ENCODE data around the gene SLC5A5. TPM values are rescaled to one million over a fixed set of nuclear protein-coding genes. Genes with fewer than 3 reads are reported as not detected.

SLC5A5 gene
- total RNA-seq, 1 experiment from 2014 or later: 1.8 TPM

DNA sequence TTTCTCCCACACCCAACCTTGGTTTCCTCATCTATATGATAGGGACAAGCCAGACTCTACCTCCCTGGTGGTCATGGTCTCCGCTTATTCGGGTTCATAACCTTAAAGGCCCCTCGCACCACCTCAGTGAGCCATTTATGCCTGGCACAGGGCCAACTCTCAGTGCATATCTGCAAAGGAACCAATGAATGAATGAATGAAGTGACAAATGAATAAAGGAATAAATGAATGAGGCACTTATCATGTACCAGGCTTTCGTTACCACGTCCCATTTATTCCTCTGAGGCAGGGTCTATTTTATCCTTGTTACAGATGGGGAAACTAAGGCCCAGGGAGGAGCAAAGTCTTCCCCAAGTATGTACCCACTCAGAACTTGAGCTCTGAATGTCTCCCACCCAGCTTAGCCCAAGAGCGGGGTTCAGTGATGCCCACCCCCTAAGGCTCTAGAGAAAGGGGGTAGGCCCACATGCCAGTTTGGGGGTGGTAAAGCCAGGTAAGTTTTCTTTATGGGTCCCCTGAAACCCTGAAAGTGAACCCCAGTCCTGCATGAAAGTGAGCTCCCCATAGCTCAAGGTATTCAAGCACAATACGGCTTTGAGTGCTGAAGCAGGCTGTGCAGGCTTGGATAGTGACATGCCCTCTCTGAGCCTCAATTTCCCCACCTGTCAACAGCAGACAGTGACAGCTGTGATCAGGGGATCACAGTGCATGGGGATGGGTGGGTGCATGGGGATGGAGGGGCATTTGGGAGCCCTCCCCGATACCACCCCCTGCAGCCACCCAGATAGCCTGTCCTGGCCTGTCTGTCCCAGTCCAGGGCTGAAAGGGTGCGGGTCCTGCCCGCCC is 490 bp upstream of the SLC5A5 start:
- Histone ChIP-seq H2BK120ac (ENCODE audit: low read depth, low read length, poor library complexity, severe bottlenecking) (no peak overlapping the region), H2BK20ac (ENCODE audit: low read depth, low read length, poor library complexity, severe bottlenecking) (no peak overlapping the region), H4K20me1 (ENCODE audit: control insufficient read depth, insufficient read depth, insufficient read length) (no peaks in the 10 kb centered on the region), H3K56ac (ENCODE audit: insufficient read length, low read depth, low read length) (no peak overlapping the region), H3K23ac (ENCODE audit: insufficient read length, low read depth, low read length) (no peak overlapping the region), H3K4me1 (ENCODE audit: insufficient read depth, low read length) (no peaks in the 10 kb centered on the region; the same call in 1 of the 2 replicates), H2BK5ac (ENCODE audit: insufficient read length, low read length) (no peak overlapping the region), H3K14ac (ENCODE audit: insufficient read depth, low read length) (no peak overlapping the region), H4K8ac (replicated peaks; ENCODE audit: insufficient read length, low read depth, low read length) (no peak overlapping the region), H3K4ac (ENCODE audit: low read depth, low read length) (no peak overlapping the region), H2AFZ (ENCODE audit: low read length) (no peak overlapping the region), H3K79me2 (ENCODE audit: insufficient read depth, low read length) (no peaks in the 10 kb centered on the region), H2BK12ac (ENCODE audit: insufficient read length, low read depth, low read length) (no peak overlapping the region), H3K23me2 (ENCODE audit: insufficient read length, low read depth, low read length, poor library complexity, severe bottlenecking) (peaks cover 8% of the 10 kb centered on the region), H3K27ac (ENCODE audit: insufficient read length, low read depth, low read length) (no peak overlapping the region), H2BK15ac (ENCODE audit: low read depth, low read length) (no peak overlapping the region), H3K9me3 (ENCODE audit: control insufficient read depth, low read depth, low read length) (no peaks in the 10 kb centered on the region), H4K91ac (ENCODE audit: insufficient read length, low read depth, low read length) (no peak overlapping the region), H3T11ph (ENCODE audit: low read length) (no peak overlapping the region), H3K18ac (ENCODE audit: insufficient read length, low read depth, low read length) (no peak overlapping the region), H4K5ac (ENCODE audit: insufficient read length, low read depth, low read length) (no peak overlapping the region), H2AK5ac (ENCODE audit: insufficient read length, low read length) (no peak overlapping the region), H3K27me3 (ENCODE audit: insufficient read depth, low read length) (no peaks in the 10 kb centered on the region; the same call in 1 of the 2 replicates), H3K9ac (ENCODE audit: extremely low read depth, insufficient read length, low read length) (no peak overlapping the region), H3K79me1 (ENCODE audit: insufficient read depth, low read depth, low read length, poor library complexity, severe bottlenecking) (no peaks in the 10 kb centered on the region), H3K4me2 (ENCODE audit: insufficient read depth, insufficient read length, low read length) (no peak overlapping the region)
- DNase-seq: no peak
- H3K27ac Mint-ChIP-seq: no peak overlapping the region
- TF ChIP-seq, protein P1, sequence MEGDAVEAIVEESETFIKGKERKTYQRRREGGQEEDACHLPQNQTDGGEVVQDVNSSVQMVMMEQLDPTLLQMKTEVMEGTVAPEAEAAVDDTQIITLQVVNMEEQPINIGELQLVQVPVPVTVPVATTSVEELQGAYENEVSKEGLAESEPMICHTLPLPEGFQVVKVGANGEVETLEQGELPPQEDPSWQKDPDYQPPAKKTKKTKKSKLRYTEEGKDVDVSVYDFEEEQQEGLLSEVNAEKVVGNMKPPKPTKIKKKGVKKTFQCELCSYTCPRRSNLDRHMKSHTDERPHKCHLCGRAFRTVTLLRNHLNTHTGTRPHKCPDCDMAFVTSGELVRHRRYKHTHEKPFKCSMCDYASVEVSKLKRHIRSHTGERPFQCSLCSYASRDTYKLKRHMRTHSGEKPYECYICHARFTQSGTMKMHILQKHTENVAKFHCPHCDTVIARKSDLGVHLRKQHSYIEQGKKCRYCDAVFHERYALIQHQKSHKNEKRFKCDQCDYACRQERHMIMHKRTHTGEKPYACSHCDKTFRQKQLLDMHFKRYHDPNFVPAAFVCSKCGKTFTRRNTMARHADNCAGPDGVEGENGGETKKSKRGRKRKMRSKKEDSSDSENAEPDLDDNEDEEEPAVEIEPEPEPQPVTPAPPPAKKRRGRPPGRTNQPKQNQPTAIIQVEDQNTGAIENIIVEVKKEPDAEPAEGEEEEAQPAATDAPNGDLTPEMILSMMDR (conservative IDR thresholded peaks at IDR 0.05): no peak
- peak overlapping the region in 1 of 2 experiments; percentile 42; a peak in 2 of 5 replicates for H3K4me3 Mint-ChIP-seq
- no CpG with 5 or more reads among the region's 10 CpGs for WGBS (ENCODE audit: extremely low coverage, insufficient read length, low lambda C conversion rate)
- H3K36me3 Mint-ChIP-seq (ENCODE audit: insufficient read depth in 1 of 3, low read depth in 3 of 3): no peaks in the 10 kb centered on the region; a peak in 1 of 7 replicates
- H3K27me3 Mint-ChIP-seq (ENCODE audit: low read depth): peaks cover 47% of the 10 kb centered on the region
- H3K4me1 Mint-ChIP-seq: peaks cover 12 to 22% of the 10 kb centered on the region in 2 experiments
- no peaks in the 10 kb centered on the region; a peak in 1 of 5 replicates for H3K9me3 Mint-ChIP-seq

All from H9 (cell line).